Trophoblast cell (in vitro differentiated cells and primary cell): Measurements from ENCODE around the gene MNDA.
A peak's percentile ranks its signal among the peaks of the same experiment; 100 is the strongest.

ENCODE experiments used
- DNase-seq, 2 donors: peaks; one replicate each; pipeline ENCODE4 v3.0.0-alpha.2; 2016
- H2AFZ ChIP-seq: 2 replicates; pipeline ENCODE4 v1.6.1; 2013; ENCODE audit warnings: low read length, moderate library complexity, mild to moderate bottlenecking; ENCODE audit not compliant: insufficient read depth, poor library complexity
- H2AK5ac ChIP-seq: 2 replicates; pipeline ENCODE4 v1.6.1; 2013; ENCODE audit warnings: mild to moderate bottlenecking, low read length
- H2BK120ac ChIP-seq: 2 replicates; pipeline ENCODE4 v1.6.1; 2013; ENCODE audit warnings: low read length, mild to moderate bottlenecking, moderate library complexity; ENCODE audit not compliant: insufficient read depth, poor library complexity
- H2BK12ac ChIP-seq: 2 replicates; pipeline ENCODE4 v1.6.1; 2013; ENCODE audit warnings: mild to moderate bottlenecking, low read length, moderate library complexity
- H2BK5ac ChIP-seq: 2 replicates; pipeline ENCODE4 v1.6.1; 2013; ENCODE audit warnings: low read length, low read depth, moderate library complexity, mild to moderate bottlenecking; ENCODE audit not compliant: poor library complexity
- H3K14ac ChIP-seq: 2 replicates; pipeline ENCODE4 v1.6.1; 2013; ENCODE audit warnings: mild to moderate bottlenecking, low read length
- H3K18ac ChIP-seq: 2 replicates; pipeline ENCODE4 v1.6.1; 2013; ENCODE audit warnings: mild to moderate bottlenecking, low read length
- H3K23ac ChIP-seq: 2 replicates; pipeline ENCODE4 v1.6.1; 2013; ENCODE audit warnings: low read length
- H3K27ac ChIP-seq: 2 replicates; pipeline ENCODE4 v1.5.1; 2013; ENCODE audit warnings: low read depth, mild to moderate bottlenecking, inconsistent platforms, low read length, moderate library complexity
- H3K27me3 ChIP-seq: 2 replicates; pipeline ENCODE4 v1.6.1; 2013; ENCODE audit warnings: inconsistent platforms, mild to moderate bottlenecking, low read length, moderate library complexity; ENCODE audit not compliant: insufficient read depth
- H3K36me3 ChIP-seq, 2 experiments: 1 replicate in 1 of 2; 2 replicates in 1 of 2; pipeline ENCODE4 v1.6.1; 2013; ENCODE audit warnings: low read length in 2 of 2, mild to moderate bottlenecking in 2 of 2, moderate library complexity in 1 of 2; ENCODE audit not compliant: insufficient read depth in 2 of 2, control insufficient read depth in 1 of 2
- H3K4ac ChIP-seq: 2 replicates; pipeline ENCODE4 v1.6.1; 2013; ENCODE audit warnings: low read depth, mild to moderate bottlenecking, low read length, moderate library complexity
- H3K4me1 ChIP-seq, 2 experiments: 1 replicate in 1 of 2; 2 replicates in 1 of 2; pipeline ENCODE4 v1.6.1; 2013; ENCODE audit warnings: low read length in 2 of 2, mild to moderate bottlenecking in 2 of 2, moderate library complexity in 1 of 2; ENCODE audit not compliant: insufficient read depth in 2 of 2, control insufficient read depth in 1 of 2
- H3K4me2 ChIP-seq: 2 replicates; pipeline ENCODE4 v1.6.1; 2013; ENCODE audit warnings: inconsistent platforms, mild to moderate bottlenecking, low read length, moderate library complexity
- H3K4me3 ChIP-seq: 2 replicates; pipeline ENCODE4 v1.5.1; 2013; ENCODE audit warnings: mild to moderate bottlenecking, low read depth, low read length, inconsistent platforms
- H3K79me1 ChIP-seq: one replicate; pipeline ENCODE4 v1.6.1; 2013; ENCODE audit warnings: low read length
- H3K79me2 ChIP-seq: 2 replicates; pipeline ENCODE4 v1.6.1; 2013; ENCODE audit warnings: low read length, mild to moderate bottlenecking; ENCODE audit not compliant: control insufficient read depth, insufficient read depth, poor library complexity
- H3K9ac ChIP-seq: 2 replicates; pipeline ENCODE4 v1.6.1; 2013; ENCODE audit warnings: mild to moderate bottlenecking, low read length
- H3K9me3 ChIP-seq: 2 replicates; pipeline ENCODE4 v1.6.1; 2013; ENCODE audit warnings: low read depth, mild to moderate bottlenecking, control low read depth, inconsistent platforms, low read length; ENCODE audit not compliant: insufficient read depth
- H4K12ac ChIP-seq: 2 replicates; pipeline ENCODE4 v1.6.1; 2013; ENCODE audit warnings: low read depth, mild to moderate bottlenecking, low read length, moderate library complexity
- H4K8ac ChIP-seq: 2 replicates; pipeline ENCODE4 v1.6.1; 2013; ENCODE audit warnings: low read depth, mild to moderate bottlenecking, low read length, moderate library complexity
- H4K91ac ChIP-seq: one replicate; pipeline ENCODE4 v1.6.1; 2013; ENCODE audit warnings: low read depth, mild to moderate bottlenecking, low read length, moderate library complexity
- WGBS: extraction: QIAGEN DNeasy Blood & Tissue Kit; methylation state at CpG from one replicate; pipeline ENCODE4 v1.1.7; 2013; ENCODE audit warnings: missing lambda C conversion rate; ENCODE audit not compliant: insufficient read length, insufficient coverage; ENCODE audit errors: extremely low coverage; 5-methylcytosine and 5-hydroxymethylcytosine counted together

Gene MNDA

DNA sequence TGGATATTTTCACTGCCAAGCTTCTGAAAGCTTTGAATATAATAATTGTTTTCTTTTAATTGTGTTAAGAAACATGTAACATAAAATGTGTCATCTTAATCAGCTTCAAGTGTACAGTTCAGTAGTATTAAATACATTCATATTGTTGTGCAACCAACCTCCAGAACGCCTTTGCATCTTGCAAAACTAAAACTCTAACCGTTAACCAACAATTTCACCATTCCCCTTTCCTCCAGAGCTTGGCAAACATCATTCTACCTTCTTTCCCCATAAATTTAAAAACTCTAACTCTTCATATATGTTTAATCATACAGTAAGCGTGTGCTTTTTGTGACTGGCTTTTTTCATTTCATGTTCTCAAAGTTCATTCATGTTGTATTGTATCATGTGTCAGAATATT lies 2.1 kb downstream of the MNDA start:
- H3K4me3 ChIP-seq, result no peak overlapping the region
- no peak overlapping the region for H4K8ac ChIP-seq
- no peak overlapping the region for H3K27ac ChIP-seq
- no peaks in the 10 kb centered on the region for H3K4me1 ChIP-seq
- no peaks in the 10 kb centered on the region for H3K27me3 ChIP-seq
- peak in 1 of 2 donors; percentile 6 for DNase-seq
- WGBS, result 87% methylated on average over 3 of the region's 3 CpGs
- H3K79me2 ChIP-seq, result no peaks in the 10 kb centered on the region
- no peaks in the 10 kb centered on the region for H3K36me3 ChIP-seq
- no peak overlapping the region for H3K4me2 ChIP-seq
- no peak overlapping the region for H3K9ac ChIP-seq
- H3K14ac ChIP-seq, result no peak overlapping the region
- no peak overlapping the region for H3K18ac ChIP-seq
- H2BK5ac ChIP-seq, result no peak overlapping the region
- peaks cover 6% of the 10 kb centered on the region for H3K9me3 ChIP-seq
- no peak overlapping the region for H2BK12ac ChIP-seq
- no peak overlapping the region for H2BK120ac ChIP-seq
- H3K23ac ChIP-seq, result no peak overlapping the region
- H2AK5ac ChIP-seq, result no peak overlapping the region
- H3K79me1 ChIP-seq, result no peaks in the 10 kb centered on the region
- H4K12ac ChIP-seq, result no peak overlapping the region
- H4K91ac ChIP-seq, result no peak overlapping the region
- no peak overlapping the region for H3K4ac ChIP-seq
- H2AFZ ChIP-seq, result no peak overlapping the region

DNA sequence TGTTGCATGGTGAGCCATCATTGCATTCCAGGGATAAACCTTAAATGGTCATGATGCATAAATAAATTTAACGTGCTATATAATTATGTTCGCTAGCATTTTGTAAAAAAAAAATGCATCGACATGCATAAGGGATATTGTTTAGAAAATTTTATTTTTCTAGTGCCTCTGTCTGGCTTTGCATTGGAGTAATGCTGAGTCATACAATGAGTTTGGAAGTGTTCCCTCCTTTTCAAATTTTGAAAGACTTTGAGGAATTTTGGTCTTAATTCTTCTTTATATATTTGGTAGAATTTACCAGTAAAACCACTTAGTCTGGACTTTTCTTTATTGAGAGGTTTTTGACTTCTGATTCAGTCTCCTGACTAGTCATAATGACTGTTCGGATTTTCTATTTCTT lies 4.9 kb downstream of the MNDA start:
- Histone ChIP-seq H2BK120ac (no peak overlapping the region), H3K27me3 (no peaks in the 10 kb centered on the region), H3K23ac (no peak overlapping the region), H3K9ac (no peak overlapping the region), H3K14ac (no peak overlapping the region), H4K12ac (no peak overlapping the region), H3K18ac (no peak overlapping the region), H3K36me3 (no peaks in the 10 kb centered on the region), H3K4me3 (no peak overlapping the region), H3K27ac (no peak overlapping the region), H3K4me2 (no peak overlapping the region), H4K8ac (no peak overlapping the region), H3K79me2 (no peaks in the 10 kb centered on the region), H3K4me1 (no peaks in the 10 kb centered on the region), H4K91ac (no peak overlapping the region), H3K79me1 (no peaks in the 10 kb centered on the region), H3K4ac (no peak overlapping the region), H2AK5ac (no peak overlapping the region), H2AFZ (no peak overlapping the region), H2BK12ac (no peak overlapping the region), H3K9me3 (no peaks in the 10 kb centered on the region), H2BK5ac (no peak overlapping the region)
- WGBS, result no CpG with 5 or more reads among the region's 4 CpGs
- DNase-seq, result no peak

DNA sequence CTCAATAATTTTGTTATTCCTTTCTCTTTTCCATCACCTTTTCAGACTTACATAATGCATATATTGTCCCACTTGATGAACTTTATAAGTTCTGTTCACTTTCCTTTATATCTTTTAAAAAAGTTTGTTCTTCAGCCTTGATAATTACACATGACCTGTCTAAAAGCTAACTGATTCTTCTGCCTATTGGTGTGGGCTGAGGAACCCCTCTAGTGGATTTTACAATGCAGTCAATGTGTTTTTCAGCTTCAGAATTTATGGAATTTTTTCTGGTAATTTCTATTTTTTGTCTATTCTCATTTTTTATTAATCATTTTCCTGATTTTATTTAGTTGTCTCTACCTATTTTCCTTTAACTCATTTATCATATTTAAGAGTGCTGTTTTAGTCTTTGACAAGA lies 7.5 kb downstream of the MNDA start:
- H4K91ac ChIP-seq, result no peak overlapping the region
- no peak overlapping the region for H2AFZ ChIP-seq
- H4K8ac ChIP-seq, result no peak overlapping the region
- H2BK120ac ChIP-seq, result no peak overlapping the region
- H3K36me3 ChIP-seq, result no peaks in the 10 kb centered on the region
- H3K79me1 ChIP-seq, result no peaks in the 10 kb centered on the region
- no peak overlapping the region for H4K12ac ChIP-seq
- no peaks in the 10 kb centered on the region for H3K27me3 ChIP-seq
- H3K27ac ChIP-seq, result no peak overlapping the region
- no peak overlapping the region for H3K9ac ChIP-seq
- no peak overlapping the region for H3K23ac ChIP-seq
- no peak overlapping the region for H3K4ac ChIP-seq
- no peaks in the 10 kb centered on the region for H3K9me3 ChIP-seq
- no peak overlapping the region for H3K4me2 ChIP-seq
- no peaks in the 10 kb centered on the region for H3K4me1 ChIP-seq
- no peak overlapping the region for H2BK5ac ChIP-seq
- H3K79me2 ChIP-seq, result no peaks in the 10 kb centered on the region
- H3K14ac ChIP-seq, result no peak overlapping the region
- H2AK5ac ChIP-seq, result no peak overlapping the region
- no peak for DNase-seq
- no peak overlapping the region for H3K18ac ChIP-seq
- H2BK12ac ChIP-seq, result no peak overlapping the region
- H3K4me3 ChIP-seq, result no peak overlapping the region

DNA sequence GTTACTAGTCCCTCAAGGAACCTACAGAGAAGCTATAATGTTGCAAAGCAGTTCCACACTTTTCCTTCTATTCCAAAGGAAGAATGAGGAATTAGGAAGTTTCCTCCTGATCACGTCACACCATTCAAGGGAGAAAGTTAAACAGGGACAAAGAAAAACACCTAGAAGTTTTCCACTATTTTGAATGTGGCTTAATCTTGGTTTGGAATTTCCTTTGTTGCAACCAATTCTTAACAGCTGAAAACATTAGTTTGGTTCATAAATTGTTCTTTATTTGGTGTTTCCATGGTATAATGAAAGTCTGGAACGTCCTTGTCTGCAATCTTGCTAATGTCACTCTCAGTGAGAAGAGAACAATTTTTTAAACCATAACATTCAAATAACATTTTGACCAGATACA lies 8.4 kb downstream of the MNDA start:
- H3K9ac ChIP-seq, result no peak overlapping the region

More for the DNA sequence above, 8.4 kb downstream of the MNDA start:
- Histone ChIP-seq H4K91ac (no peak overlapping the region), H2BK5ac (no peak overlapping the region), H2AFZ (no peak overlapping the region), H3K79me2 (no peaks in the 10 kb centered on the region), H2BK12ac (no peak overlapping the region), H3K79me1 (no peaks in the 10 kb centered on the region), H3K9me3 (no peaks in the 10 kb centered on the region), H4K12ac (no peak overlapping the region), H3K4me2 (no peak overlapping the region), H2AK5ac (no peak overlapping the region), H4K8ac (no peak overlapping the region), H3K4me3 (no peak overlapping the region), H3K4me1 (no peaks in the 10 kb centered on the region), H3K36me3 (no peaks in the 10 kb centered on the region), H3K14ac (no peak overlapping the region), H3K23ac (no peak overlapping the region), H3K27ac (no peak overlapping the region), H3K27me3 (no peaks in the 10 kb centered on the region), H3K4ac (no peak overlapping the region), H2BK120ac (no peak overlapping the region), H3K18ac (no peak overlapping the region)
- DNase-seq, result no peak
- WGBS, result no CpG with 5 or more reads among the region's 2 CpGs
